ENCODE results near the gene TMEM132D.

GRCh38 chr12:129106772-129107171 lies 797.1 kb downstream of the TMEM132D start:
- TF ChIP-seq POLR2A (IDR thresholded peaks at IDR 0.05; ENCODE audit: low read length) (no peak), GATA1 (IDR thresholded peaks at IDR 0.05; ENCODE audit: low read depth, low read length) (no peak)

Measured in erythroblast (primary cell).